HG03575 (cell line): ENCODE data around the gene TEPSIN.

Source experiments
- ATAC-seq: cut with Tn5 transposase; IDR thresholded peaks from one replicate; pipeline ENCODE4 v1.9.1; 2021; ENCODE audit not compliant: unreplicated experiment, insufficient number of reproducible peaks, low FRiP score; ENCODE audit errors: extremely low read depth

Gene TEPSIN

DNA sequence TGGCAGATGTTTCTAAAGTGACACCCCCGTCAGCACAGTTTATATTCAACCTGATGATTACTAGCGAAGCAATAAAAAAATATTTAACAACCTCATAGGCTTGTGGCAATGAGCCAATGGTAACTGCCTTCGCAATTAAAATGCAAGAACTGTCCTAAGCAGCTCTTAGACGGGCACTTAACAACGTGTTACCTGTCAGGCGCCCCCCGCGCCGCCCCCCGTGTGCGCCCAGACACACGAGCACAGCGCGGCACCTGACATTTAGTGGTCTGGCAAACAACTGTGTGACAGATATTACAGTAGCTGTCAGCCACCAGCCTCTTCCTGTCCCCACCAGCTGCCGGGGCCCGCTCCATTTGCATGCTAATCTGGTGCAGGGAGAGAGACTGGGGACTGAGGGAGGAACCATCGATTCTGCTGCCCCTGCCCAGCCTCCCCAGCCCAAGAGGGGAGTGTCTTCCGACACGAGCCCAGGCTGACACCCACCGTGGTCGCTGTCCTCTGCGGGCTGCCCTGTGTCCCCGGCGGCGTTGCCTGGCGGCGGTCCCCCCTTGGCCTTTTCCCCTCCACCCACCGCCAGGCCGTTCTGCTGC lies 12.9 kb upstream of the TEPSIN start:
- ATAC-seq, result no peak

DNA sequence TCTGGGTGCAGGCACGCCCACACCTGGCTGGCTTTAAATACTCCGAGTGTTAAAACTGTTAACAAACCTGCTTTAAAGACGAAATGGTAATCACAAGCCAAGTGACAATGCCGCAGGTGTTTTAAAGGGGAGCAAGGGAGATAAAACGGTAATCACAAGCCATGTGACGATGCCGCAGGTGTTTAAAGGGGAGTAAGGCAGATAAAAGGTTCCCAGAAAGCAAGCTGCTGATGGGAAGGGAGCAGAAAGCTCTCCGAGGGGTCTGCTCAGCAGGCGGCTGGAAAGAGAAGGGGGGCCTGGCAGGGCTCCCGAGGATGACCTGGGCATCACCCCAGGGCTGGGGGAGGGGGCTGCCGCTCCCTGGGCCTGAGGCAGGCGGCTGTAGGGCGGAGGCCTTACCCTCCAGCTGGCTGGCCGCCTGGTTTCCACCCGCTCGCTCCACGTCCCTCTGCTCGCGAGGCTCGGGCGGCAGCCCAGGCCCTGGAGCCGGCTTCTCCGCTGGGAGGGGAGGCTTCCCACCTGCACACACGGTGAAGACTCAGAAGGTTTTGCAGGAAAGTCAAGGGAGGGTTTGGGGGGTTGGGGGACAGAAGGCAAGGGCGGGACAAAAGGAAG lies 12.3 kb upstream of the TEPSIN start:
- ATAC-seq, result no peak

DNA sequence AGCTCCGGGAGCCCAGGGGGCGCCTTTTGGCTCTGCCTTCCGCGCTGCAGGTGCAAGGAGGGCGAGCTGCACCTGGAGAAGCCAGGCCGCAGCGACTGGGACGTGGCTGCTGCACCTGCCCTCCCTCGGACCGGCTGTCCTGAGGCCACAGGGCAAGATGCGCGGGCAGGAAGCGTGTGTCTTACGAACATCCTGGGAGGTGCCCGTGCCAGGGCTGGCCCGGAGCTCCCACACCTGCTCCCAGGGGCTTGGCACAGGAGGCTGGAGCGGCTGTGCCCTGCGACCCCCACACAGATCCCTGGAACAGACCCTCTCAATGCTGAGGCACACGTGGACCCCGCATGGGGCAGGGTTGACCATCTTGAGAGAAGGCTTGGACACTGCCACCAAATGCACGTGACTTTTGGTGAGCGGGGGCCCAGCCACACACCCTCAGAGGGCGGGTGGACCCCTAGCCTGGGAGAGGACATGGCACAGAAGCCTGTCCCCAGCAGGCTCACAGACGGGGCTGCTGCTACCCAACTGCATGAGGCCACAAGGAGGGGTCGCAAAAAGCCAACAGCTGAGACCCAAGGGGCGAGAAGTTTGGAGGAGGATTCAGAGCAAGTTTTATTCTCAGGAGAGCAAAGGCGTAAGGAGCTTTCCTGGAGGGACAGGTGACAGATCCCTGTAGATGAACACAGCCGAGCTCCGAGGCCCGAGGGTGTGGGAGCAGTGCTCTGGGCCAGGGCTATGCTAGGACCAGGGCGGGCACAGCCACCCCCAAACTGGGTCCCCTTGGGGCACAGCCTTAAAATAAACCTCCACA lies 11.6 kb upstream of the TEPSIN start:
- ATAC-seq, result no peak

DNA sequence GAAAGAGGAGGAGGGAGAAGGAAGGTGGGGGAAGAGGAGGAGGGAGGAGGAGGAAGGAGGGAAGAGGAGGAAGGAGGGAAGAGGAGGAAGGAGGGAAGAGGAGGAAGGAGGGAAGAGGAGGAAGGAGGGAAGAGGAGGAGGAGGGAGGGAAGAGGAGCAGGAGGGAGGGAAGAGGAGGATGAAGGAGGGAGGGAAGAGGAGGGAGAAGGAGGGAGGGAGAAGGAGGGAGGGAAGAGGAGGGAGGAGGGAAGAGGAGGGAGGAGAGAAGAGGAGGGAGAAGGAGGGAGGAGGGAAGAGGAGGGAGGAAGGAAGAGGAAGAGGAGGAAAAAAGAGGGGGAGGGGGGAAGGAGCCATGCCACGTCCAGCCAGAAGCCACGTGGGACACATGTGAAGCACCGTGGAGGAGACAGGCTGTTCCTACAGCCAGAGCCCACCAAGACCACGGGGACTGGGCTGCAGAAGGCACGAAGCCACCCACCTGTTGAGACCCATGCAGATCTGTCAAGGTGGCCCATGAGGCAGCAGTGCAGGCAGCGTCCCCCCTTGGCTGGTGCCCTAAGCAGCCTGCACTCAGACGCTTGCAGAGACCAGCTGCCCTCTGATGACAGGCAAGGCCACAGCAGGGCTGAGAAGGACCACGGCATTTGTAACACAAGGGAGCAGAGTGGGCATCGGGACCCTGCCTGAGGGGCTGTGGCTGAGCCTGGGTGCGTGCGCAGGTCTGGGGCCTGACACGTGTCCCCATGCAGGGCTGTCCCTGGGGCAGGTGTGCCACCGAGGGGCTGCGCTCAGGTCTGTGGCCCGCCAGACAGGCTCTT lies 10.6 kb upstream of the TEPSIN start:
- ATAC-seq, result no peak

DNA sequence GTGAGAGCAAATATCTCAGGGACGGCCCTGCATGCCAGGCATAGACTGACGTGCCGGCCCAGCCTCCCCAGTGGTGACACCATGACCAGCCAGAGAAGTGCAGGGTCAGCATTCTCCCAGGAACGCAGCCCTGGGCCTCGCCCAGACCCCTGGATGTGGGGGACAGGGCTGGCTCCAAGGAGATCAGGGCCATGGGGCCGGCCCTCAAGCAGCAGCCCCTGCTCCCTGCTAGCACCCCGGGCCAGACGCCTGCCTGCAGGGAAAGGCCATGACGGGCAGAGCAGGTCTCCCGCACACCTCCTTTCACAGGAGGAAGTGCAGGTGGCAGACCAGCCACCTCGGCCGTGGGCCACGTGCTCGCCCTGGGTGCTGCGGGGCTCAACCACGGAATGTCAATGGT lies 9.8 kb upstream of the TEPSIN start:
- no peak for ATAC-seq

DNA sequence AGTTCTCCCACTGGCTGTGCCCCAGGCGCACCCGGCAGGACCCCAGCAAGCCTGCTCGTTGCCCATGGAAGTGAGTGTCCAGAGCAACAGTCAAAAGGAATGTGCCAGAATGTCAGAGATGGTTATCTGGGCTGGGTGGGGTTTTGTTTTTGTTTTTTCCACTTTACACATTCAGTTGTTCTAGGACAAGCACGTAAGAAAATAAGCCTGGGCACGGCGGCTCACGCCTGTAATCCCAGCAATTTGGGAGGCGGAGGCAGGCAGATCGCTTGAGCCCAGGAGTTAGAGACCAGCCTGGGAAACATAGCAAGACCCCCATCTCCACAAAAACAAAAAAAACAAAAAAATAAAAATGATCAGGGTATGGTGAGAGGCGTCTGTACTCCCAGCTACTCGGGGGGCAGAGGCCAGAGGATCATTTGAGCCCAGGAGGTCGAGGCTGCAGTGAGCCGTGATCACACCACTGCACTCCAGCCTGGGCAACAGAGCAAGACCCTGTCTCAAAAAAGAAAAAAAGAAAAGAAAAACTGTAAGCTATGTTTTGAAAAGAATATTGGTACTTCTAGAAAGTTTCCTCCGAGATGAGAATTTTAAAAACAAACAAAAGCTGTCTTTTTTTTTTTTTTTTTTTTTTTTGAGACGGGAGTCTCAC lies 8.6 kb upstream of the TEPSIN start:
- no peak for ATAC-seq

DNA sequence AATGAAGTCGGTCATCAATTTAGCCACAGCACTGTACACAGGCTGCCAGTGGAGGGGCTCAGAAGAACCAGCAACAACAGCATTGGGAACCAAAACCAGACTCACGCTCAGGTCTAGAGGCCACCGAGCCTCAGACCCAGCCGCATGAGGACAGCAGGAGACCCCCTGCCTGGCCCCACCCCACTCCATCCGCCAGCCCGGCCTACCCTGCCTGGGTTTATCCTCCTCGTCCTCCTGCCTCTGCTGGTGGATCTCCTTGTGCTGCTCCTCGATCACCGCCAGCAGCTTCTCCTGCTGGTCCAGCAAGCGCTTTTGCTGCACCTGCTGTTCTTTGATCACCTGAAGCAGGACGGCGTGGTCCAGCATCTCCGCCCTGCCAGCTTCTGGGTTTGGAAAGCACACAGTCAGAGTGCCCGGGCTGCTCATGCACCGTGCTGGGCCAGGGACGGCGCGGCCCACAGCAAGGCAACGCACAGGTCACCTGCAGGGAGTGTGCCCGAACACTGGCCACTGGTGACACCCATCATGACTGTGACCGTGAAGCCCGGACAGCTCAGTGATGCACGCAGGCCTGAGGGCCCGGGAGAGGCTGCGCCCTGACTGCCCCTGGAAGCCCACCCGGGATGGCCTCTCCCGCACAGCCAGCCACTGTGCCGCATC lies 8.0 kb upstream of the TEPSIN start:
- ATAC-seq, result no peak

DNA sequence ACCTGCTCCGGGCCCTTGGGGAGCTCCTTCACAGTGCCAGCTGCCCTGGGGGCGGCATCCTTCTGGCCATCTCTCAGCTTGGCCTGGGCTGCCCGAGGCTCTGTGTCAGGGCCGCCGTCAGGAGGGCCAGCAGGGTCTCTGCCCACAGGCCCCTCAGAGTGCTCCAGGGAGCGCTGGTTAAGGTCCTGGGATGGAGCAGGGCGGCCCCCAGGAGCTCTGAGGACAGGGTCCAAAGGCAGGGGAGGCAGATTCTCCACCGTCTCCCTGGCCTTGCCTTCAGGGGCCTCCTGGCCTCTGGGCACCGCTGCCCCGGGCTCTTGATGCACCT lies 7.5 kb upstream of the TEPSIN start:
- no peak for ATAC-seq

DNA sequence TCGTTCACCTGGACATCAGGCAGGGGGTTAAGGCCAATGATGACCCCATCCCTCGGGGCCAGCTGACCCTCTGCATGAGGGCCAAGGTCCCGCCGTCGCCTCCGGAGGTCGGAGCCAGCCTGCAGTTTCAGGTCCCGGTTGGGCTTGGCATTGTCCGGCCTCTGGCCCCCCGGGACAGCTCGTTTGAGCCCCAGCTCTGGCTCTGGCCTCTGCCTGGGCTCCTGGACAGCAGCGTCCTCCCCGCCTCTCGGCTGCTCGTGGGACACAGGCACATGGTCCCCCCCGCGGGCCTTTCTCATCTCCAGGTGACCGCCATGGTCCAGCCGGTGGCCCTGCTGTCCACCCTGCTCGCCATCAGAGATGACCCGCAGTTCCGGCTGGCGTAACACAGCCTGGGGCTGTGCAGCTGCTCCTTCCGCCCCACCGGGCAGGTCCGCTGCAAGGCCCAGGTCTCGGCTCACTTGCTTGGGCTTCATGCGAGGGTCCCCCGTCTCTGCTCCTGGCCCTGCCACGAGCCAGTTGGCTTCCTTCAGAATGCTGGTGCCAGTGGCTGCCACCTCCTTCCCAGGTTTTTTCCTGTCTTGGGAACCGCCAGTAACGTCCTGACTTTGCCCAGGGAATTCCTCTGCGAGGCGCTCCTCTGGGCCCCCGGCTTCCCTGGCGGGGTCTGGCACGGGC lies 6.9 kb upstream of the TEPSIN start:
- no peak for ATAC-seq

DNA sequence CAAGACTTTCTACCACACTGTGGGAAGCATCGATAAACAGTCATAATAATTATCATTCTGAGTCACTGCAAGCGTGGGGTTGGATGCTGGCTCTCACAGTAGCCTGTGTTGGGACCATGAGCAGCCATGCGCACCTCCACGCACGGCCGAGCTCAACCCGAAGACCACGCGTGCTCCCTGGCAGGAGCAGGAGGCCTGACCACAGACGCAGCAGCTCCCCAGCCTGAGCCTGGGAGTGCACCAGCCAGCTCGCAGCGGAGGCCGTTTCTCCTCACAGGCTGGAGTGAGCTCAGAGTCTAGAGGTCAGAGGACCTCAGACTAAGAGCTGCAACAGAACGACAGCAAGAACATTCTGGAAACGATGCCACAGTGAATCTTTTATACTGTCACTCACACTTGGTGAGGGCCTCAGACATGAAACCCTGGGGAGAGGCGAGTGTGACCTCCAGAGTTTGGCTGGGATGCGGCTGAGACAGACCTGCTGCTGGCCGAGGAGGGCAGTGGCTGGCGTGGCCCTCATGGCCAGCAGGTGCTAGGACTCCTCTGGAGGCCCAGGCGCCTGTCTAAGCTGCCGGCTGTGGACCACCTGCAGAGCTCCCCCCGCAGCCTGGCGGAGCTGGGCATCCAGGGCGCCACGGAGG lies 6.3 kb upstream of the TEPSIN start:
- ATAC-seq, result no peak

DNA sequence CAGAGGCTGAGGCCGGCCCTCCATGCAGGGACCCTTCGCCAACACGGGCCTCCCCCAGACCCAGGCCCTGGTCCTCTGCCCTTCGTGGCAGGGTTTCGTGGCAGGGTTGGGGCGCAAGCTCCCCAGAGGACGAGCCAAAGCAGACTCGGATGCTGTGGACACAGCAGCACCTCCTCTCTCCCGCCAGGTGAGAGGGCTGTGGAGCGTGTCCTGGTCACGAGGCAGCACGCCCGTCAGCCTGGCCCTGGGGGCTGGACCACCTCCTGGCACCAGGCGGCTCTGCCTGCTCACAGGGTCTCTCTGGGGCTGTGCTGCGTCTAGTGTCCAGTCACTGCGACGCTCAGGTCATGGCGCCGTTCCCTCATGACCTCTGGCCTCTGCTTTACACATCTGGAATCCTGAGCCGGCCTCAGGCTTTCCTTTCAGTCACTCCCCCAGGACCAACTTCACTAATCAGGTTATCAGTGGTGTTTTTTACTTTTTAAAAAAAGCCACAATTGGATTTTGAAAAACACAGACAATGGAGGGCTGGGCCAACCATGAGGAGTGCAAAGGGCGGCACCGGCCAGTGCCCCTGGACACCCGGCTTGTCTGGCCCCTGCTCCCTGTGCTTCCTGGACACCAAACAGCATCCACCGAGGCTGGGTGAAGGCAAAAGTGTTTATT lies 5.6 kb upstream of the TEPSIN start:
- ATAC-seq, result no peak

DNA sequence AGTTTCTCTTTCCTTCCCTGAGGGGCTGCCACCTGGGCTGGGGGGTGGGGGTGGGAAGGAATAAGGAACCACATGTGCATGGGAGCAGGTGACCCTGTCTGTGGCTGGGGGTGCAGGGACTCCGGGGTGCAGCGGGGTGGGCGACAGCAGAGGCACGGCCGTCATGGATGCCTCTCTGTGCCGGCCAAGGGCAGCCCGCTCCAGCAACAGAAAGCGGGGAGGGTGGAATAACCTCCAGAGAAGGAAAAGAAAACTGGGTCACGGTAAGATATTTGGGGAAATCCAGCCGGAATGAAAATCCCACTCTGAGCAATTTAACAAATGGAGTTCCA lies 4.4 kb upstream of the TEPSIN start:
- no peak for ATAC-seq

DNA sequence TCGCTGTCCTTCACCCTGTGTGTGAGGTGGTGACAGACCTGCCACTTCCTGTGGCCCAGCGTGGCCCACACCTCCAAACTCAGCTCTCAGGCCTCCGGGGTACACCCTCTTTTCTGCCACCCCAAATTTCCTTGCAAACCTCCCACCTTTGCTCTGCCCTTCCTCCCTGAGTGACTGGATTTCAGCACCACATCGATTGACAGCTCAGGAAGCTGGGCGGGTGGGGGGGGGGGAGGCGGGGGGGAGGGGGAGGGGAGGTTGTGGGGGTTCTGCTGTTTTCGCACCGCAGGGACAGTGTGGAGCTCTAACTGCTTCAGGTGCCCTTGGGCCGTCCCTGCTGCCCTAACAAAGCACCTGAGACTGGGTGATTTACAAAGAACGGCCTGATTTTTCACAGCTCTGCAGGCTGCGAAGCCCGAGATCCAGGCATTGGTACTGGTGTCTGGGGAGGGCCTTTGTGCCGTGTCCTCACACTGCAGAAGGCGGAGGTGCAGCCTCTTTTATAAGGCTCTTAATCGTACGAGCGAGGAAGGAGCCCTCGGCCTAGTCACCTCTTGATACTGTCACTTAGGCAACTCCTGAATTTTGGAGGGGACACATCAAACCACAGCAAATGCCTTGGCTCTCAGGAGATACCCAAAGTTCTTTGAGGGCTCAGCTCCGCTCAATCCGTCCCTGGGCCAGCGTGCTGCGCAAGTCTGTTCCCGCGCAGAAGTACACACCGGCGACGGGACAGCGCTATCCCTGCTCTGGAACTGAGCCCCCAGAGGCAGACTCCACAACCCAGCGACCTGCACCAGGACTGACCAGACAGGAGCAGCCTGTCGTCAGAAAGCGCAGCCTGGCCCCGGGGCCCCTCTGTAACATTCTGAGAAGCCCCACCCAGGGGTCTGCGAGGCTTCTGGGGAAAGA lies 3.8 kb upstream of the TEPSIN start:
- ATAC-seq, result no peak

DNA sequence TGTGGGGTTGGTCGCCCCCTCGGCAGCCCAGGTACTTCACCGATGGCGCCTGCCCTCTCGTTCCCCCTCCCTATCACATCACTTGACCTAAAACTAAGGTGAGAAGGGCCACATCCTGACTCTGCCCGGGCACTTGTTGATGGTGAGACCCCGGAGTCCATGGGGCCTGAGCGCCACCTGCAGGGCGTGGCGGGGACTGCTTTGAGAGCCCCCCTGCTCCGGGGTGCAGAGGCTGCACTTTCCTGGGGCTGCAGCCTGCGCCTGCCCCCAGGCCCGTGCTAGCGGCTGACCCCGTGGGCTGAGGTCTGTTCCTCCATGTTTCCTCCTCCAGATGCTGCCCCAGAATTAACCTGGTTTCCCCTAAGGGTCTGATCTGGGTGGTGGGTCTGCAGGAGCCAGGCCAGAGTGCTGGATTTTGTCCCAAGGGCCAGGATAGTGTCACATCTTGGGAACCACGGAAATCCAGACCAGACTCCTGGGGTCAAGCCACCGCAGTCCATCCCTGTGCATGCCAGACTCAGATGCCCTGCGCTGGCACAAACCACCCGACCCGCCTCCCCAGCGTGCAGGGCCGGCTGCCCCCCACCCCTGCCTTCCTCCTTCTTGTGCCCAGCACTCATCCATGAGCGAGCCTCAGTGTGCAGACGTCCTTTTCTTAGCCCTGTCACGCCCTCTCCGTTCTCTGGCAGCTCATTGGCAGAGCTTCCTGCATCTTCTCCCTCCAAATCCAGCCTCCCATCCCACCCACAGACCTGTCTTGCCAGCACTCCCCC lies 3.0 kb upstream of the TEPSIN start:
- no peak for ATAC-seq

DNA sequence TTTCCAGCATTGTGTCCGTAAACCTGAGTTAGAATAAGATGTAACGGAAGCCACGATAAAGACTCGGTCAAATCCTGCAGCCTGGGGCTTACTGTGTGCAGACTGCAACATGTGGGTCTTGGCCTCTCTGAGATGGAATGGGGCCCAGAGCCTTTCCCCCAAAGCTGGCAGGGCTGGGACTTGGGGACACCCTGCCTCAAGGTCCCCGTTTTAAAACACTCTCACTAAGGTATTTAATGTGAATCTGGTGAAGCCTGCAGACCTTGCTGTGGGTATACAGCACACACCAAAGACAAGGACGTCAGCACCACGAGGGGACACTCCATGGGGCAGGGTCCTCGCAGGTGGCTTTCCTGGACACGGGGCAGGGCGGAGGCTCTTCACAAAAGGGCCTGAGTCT lies 2.3 kb upstream of the TEPSIN start:
- ATAC-seq, result no peak

DNA sequence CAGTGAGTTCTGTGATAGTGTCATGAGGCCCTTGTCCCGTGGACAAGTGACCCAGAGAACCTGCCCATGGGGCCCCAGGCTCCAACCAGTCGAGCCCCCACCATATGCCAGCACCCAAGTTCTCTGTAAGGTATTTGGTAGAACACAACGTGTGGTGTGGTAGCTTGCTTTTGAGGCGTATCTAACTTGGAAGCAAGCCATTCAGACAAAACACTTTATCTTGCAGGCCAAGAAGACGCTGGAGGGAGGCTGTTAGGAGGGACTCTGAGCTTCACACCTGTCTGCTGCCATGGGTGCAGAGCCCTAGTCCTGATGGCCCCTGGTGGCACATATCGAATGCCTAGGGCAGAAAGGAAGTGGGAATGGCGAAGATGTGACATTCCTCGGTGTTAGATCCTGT lies 1.9 kb upstream of the TEPSIN start:
- ATAC-seq, result no peak
